H9 (cell line): ENCODE data around the gene CBLIF. TPM values are rescaled to one million over a fixed set of nuclear protein-coding genes. Genes with fewer than 3 reads are reported as not detected.
A peak's percentile ranks its signal among the peaks of the same experiment; 100 is the strongest.

Experiments
- DNase-seq: peaks from one replicate; pipeline ENCODE4 v3.0.0-alpha.2; 2017
- H2AFZ ChIP-seq: one replicate; pipeline ENCODE4 v1.6.1; 2013; ENCODE audit warnings: mild to moderate bottlenecking, low read length, control low read depth, moderate library complexity
- H2AK5ac ChIP-seq: 2 replicates; pipeline ENCODE4 v1.6.1; 2013; ENCODE audit warnings: low read length, control low read depth, mixed read lengths; ENCODE audit not compliant: insufficient read length
- H2BK120ac ChIP-seq: one replicate; pipeline ENCODE4 v1.6.1; 2013; ENCODE audit warnings: low read depth, mild to moderate bottlenecking, low read length, control low read depth, inconsistent platforms; ENCODE audit not compliant: poor library complexity, severe bottlenecking
- H2BK12ac ChIP-seq: 2 replicates; pipeline ENCODE4 v1.6.1; 2013; ENCODE audit warnings: low read length, control low read depth, mixed read lengths, low read depth; ENCODE audit not compliant: insufficient read length
- H2BK15ac ChIP-seq: 2 replicates; pipeline ENCODE4 v1.6.1; 2013; ENCODE audit warnings: low read depth, low read length, control low read depth
- H2BK20ac ChIP-seq: one replicate; pipeline ENCODE4 v1.6.1; 2013; ENCODE audit warnings: low read depth, mild to moderate bottlenecking, low read length, control low read depth, inconsistent platforms; ENCODE audit not compliant: poor library complexity, severe bottlenecking
- H2BK5ac ChIP-seq: 2 replicates; pipeline ENCODE4 v1.6.1; 2013; ENCODE audit warnings: low read length, control low read depth, mixed read lengths; ENCODE audit not compliant: insufficient read length
- H3K14ac ChIP-seq: 2 replicates; pipeline ENCODE4 v1.6.1; 2013; ENCODE audit warnings: low read length, control low read depth; ENCODE audit not compliant: insufficient read depth
- H3K18ac ChIP-seq: 2 replicates; pipeline ENCODE4 v1.6.1; 2013; ENCODE audit warnings: low read depth, mild to moderate bottlenecking, mixed read lengths, low read length, control low read depth; ENCODE audit not compliant: insufficient read length
- H3K23ac ChIP-seq: 2 replicates; pipeline ENCODE4 v1.6.1; 2013; ENCODE audit warnings: low read length, control low read depth, mixed read lengths, low read depth; ENCODE audit not compliant: insufficient read length
- H3K23me2 ChIP-seq: 2 replicates; pipeline ENCODE4 v1.6.1; 2013; ENCODE audit warnings: low read depth, mild to moderate bottlenecking, mixed read lengths, low read length, control low read depth; ENCODE audit not compliant: insufficient read length, poor library complexity, severe bottlenecking
- H3K27ac ChIP-seq: 2 replicates; pipeline ENCODE4 v1.5.1; 2013; ENCODE audit warnings: low read length, control low read depth, mixed read lengths, low read depth; ENCODE audit not compliant: insufficient read length
- H3K27me3 ChIP-seq: 2 replicates; pipeline ENCODE4 v1.6.1; 2013; ENCODE audit warnings: low read length, control low read depth, inconsistent platforms; ENCODE audit not compliant: insufficient read depth
- H3K4ac ChIP-seq: 2 replicates; pipeline ENCODE4 v1.6.1; 2013; ENCODE audit warnings: low read depth, mild to moderate bottlenecking, control low read depth, inconsistent platforms, low read length, moderate library complexity
- H3K4me1 ChIP-seq: 2 replicates; pipeline ENCODE4 v1.6.1; 2013; ENCODE audit warnings: low read length, control low read depth, inconsistent platforms; ENCODE audit not compliant: insufficient read depth
- H3K4me2 ChIP-seq: 2 replicates; pipeline ENCODE4 v1.6.1; 2013; ENCODE audit warnings: low read length, control low read depth, mixed read lengths; ENCODE audit not compliant: insufficient read length, insufficient read depth
- H3K56ac ChIP-seq: 2 replicates; pipeline ENCODE4 v1.6.1; 2013; ENCODE audit warnings: low read depth, mild to moderate bottlenecking, mixed read lengths, low read length, control low read depth; ENCODE audit not compliant: insufficient read length
- H3K79me1 ChIP-seq: 2 replicates; pipeline ENCODE4 v1.6.1; 2013; ENCODE audit warnings: low read depth, mild to moderate bottlenecking, moderate library complexity, low read length, control low read depth, inconsistent platforms; ENCODE audit not compliant: insufficient read depth, poor library complexity, severe bottlenecking
- H3K79me2 ChIP-seq: 2 replicates; pipeline ENCODE4 v1.6.1; 2013; ENCODE audit warnings: low read length, control low read depth, inconsistent platforms; ENCODE audit not compliant: insufficient read depth
- H3K9ac ChIP-seq: 2 replicates; pipeline ENCODE4 v1.6.1; 2013; ENCODE audit warnings: low read length, control low read depth, mixed read lengths; ENCODE audit not compliant: insufficient read length; ENCODE audit errors: extremely low read depth
- H3K9me3 ChIP-seq: one replicate; pipeline ENCODE4 v1.6.1; 2013; ENCODE audit warnings: low read depth, low read length, inconsistent platforms; ENCODE audit not compliant: control insufficient read depth
- H3T11ph ChIP-seq: one replicate; pipeline ENCODE4 v1.6.1; 2013; ENCODE audit warnings: mild to moderate bottlenecking, low read length, control low read depth, inconsistent platforms
- H4K20me1 ChIP-seq: one replicate; pipeline ENCODE4 v1.6.1; 2013; ENCODE audit not compliant: control insufficient read depth, insufficient read length, insufficient read depth
- H4K5ac ChIP-seq: 2 replicates; pipeline ENCODE4 v1.6.1; 2013; ENCODE audit warnings: low read depth, mild to moderate bottlenecking, mixed read lengths, low read length, control low read depth; ENCODE audit not compliant: insufficient read length
- H4K8ac ChIP-seq: replicated peaks from 2 replicates; pipeline ENCODE4 v1.6.1; 2013; ENCODE audit warnings: low read length, control low read depth, mixed read lengths, low read depth; ENCODE audit not compliant: insufficient read length
- H4K91ac ChIP-seq: 2 replicates; pipeline ENCODE4 v1.6.1; 2013; ENCODE audit warnings: low read depth, mild to moderate bottlenecking, moderate library complexity, mixed read lengths, low read length, control low read depth; ENCODE audit not compliant: insufficient read length
- H3K27ac Mint-ChIP-seq, 3 experiments: 2 replicates in 2 of 3; 3 replicates in 1 of 3; pipeline ENCODE4 v1.8.0; 2020 to 2021; ENCODE audit warnings: mixed read lengths in 3 of 3, mild to moderate bottlenecking in 1 of 3, moderate library complexity in 1 of 3
- H3K27me3 Mint-ChIP-seq: 2 replicates; pipeline ENCODE4 v1.8.0; 2021; ENCODE audit warnings: low read depth, mild to moderate bottlenecking, moderate library complexity, mixed read lengths
- H3K36me3 Mint-ChIP-seq, 3 experiments: 2 replicates in 2 of 3; 3 replicates in 1 of 3; pipeline ENCODE4 v1.8.0; 2020 to 2021; ENCODE audit warnings: low read depth in 3 of 3, mixed read lengths in 3 of 3; ENCODE audit not compliant: insufficient read depth in 1 of 3
- H3K4me1 Mint-ChIP-seq, 2 experiments: 2 replicates each; pipeline ENCODE4 v1.8.0; 2020; ENCODE audit warnings: mixed read lengths in 2 of 2
- H3K4me3 Mint-ChIP-seq, 2 experiments: 2 replicates in 1 of 2; 3 replicates in 1 of 2; pipeline ENCODE4 v1.8.0; 2020 to 2021; ENCODE audit warnings: mild to moderate bottlenecking in 2 of 2, mixed read lengths in 2 of 2, moderate library complexity in 1 of 2
- H3K9me3 Mint-ChIP-seq, 2 experiments: 2 replicates in 1 of 2; 3 replicates in 1 of 2; pipeline ENCODE4 v1.8.0; 2020; ENCODE audit warnings: mild to moderate bottlenecking in 2 of 2, mixed read lengths in 2 of 2, moderate library complexity in 1 of 2
- WGBS: extraction: QIAGEN DNeasy Blood & Tissue Kit; methylation state at CpG from one replicate; pipeline ENCODE4 v1.1.7; 2013; ENCODE audit warnings: missing lambda C conversion rate, low lambda C conversion rate, mixed read lengths; ENCODE audit not compliant: insufficient read length; ENCODE audit errors: extremely low coverage; 5-methylcytosine and 5-hydroxymethylcytosine counted together
- total RNA-seq: library from RNA; stranded (reverse); gene quantifications from 2 replicates; pipeline ENCODE4 v1.2.1, GENCODE V29; 2021
- TF ChIP-seq, protein P1 (sequence below): fragments of 200-600 bp; sonication (generic); conservative IDR thresholded peaks from 3 replicates; pipeline ENCODE4 v1.8.0; 2021; ENCODE audit warnings: antibody characterized with exemption, mild to moderate bottlenecking

CBLIF gene
- total RNA-seq, 1 experiment from 2014 or later = not detected

- Mint-ChIP-seq H3K36me3 (peaks cover 5 to 44% (median 43%) of the 10 kb centered on the region in 3 experiments; a peak in 5 of 7 replicates), H3K9me3 (no peaks in the 10 kb centered on the region), H3K27me3 (no peaks in the 10 kb centered on the region), H3K4me1 (peaks cover 4 to 9% of the 10 kb centered on the region in 2 experiments; a peak in 3 of 4 replicates), H3K27ac (peak overlapping the region in 2 of 3 experiments; percentile 37 to 51; a peak in 3 of 7 replicates), H3K4me3 (no peak overlapping the region)
- no peak for DNase-seq
- no peak overlapping the region for H2AK5ac ChIP-seq
- H2BK12ac ChIP-seq = no peak overlapping the region
- no peak overlapping the region for H2BK120ac ChIP-seq
- no peak overlapping the region for H3K56ac ChIP-seq
- H3K23ac ChIP-seq = no peak overlapping the region
- no peak overlapping the region for H3K4ac ChIP-seq
- no peaks in the 10 kb centered on the region for H3K79me2 ChIP-seq
- H3K4me1 ChIP-seq = no peaks in the 10 kb centered on the region
- H3K4me2 ChIP-seq = no peak overlapping the region
- no peak overlapping the region for H4K91ac ChIP-seq
- no peaks in the 10 kb centered on the region for H3K79me1 ChIP-seq
- no peak overlapping the region for H3T11ph ChIP-seq
- no peak overlapping the region for H2BK20ac ChIP-seq
- H3K27ac ChIP-seq = no peak overlapping the region
- H2AFZ ChIP-seq = no peak overlapping the region
- H3K9me3 ChIP-seq = no peaks in the 10 kb centered on the region
- TF ChIP-seq, protein P1, sequence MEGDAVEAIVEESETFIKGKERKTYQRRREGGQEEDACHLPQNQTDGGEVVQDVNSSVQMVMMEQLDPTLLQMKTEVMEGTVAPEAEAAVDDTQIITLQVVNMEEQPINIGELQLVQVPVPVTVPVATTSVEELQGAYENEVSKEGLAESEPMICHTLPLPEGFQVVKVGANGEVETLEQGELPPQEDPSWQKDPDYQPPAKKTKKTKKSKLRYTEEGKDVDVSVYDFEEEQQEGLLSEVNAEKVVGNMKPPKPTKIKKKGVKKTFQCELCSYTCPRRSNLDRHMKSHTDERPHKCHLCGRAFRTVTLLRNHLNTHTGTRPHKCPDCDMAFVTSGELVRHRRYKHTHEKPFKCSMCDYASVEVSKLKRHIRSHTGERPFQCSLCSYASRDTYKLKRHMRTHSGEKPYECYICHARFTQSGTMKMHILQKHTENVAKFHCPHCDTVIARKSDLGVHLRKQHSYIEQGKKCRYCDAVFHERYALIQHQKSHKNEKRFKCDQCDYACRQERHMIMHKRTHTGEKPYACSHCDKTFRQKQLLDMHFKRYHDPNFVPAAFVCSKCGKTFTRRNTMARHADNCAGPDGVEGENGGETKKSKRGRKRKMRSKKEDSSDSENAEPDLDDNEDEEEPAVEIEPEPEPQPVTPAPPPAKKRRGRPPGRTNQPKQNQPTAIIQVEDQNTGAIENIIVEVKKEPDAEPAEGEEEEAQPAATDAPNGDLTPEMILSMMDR = no peak
- WGBS = no CpG with 5 or more reads among the region's 7 CpGs
- H2BK15ac ChIP-seq = no peak overlapping the region
- no peak overlapping the region for H3K18ac ChIP-seq
- H3K27me3 ChIP-seq = no peaks in the 10 kb centered on the region
- H4K20me1 ChIP-seq = no peaks in the 10 kb centered on the region
- no peaks in the 10 kb centered on the region for H3K23me2 ChIP-seq
- no peak overlapping the region for H3K14ac ChIP-seq
- no peak overlapping the region for H4K5ac ChIP-seq
- H3K9ac ChIP-seq = no peak overlapping the region
- H2BK5ac ChIP-seq = no peak overlapping the region
- H4K8ac ChIP-seq = no peak overlapping the region
Measured at GRCh38 chr11:59800390-59801025, 44.8 kb downstream of the CBLIF start.
